Transverse colon (tissue), 3 donors: Measurements from ENCODE around the gene AKR7A2.

ENCODE experiments used
- POLR2A ChIP-seq: fragments of 450-650 bp; IDR thresholded peaks from one replicate; pipeline ENCODE4 v1.6.1; 2016; ENCODE audit warnings: antibody characterized with exemption, mild to moderate bottlenecking, moderate library complexity
- TF ChIP-seq, protein P1 (sequence below), 5 experiments: fragments of 200-600 bp in 3 of 5; fragments of 450-650 bp in 2 of 5; sonication (generic) in 3 of 5; IDR thresholded peaks; 1 replicate in 2 of 5; 2 replicates in 3 of 5; pipeline ENCODE4 v1.5.1; 2016 to 2017; ENCODE audit warnings: antibody characterized with exemption in 5 of 5, inconsistent platforms in 3 of 5, mild to moderate bottlenecking in 2 of 5, moderate library complexity in 1 of 5

- TF ChIP-seq, protein P1, sequence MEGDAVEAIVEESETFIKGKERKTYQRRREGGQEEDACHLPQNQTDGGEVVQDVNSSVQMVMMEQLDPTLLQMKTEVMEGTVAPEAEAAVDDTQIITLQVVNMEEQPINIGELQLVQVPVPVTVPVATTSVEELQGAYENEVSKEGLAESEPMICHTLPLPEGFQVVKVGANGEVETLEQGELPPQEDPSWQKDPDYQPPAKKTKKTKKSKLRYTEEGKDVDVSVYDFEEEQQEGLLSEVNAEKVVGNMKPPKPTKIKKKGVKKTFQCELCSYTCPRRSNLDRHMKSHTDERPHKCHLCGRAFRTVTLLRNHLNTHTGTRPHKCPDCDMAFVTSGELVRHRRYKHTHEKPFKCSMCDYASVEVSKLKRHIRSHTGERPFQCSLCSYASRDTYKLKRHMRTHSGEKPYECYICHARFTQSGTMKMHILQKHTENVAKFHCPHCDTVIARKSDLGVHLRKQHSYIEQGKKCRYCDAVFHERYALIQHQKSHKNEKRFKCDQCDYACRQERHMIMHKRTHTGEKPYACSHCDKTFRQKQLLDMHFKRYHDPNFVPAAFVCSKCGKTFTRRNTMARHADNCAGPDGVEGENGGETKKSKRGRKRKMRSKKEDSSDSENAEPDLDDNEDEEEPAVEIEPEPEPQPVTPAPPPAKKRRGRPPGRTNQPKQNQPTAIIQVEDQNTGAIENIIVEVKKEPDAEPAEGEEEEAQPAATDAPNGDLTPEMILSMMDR (IDR thresholded peaks at IDR 0.05) = no peak
- no peak for TF ChIP-seq POLR2A
These were observed 9.1 kb upstream of the AKR7A2 start for GRCh38 chr1:19321071-19321470.
